Glomerular endothelial cell (primary cell): ENCODE data around the gene IMP4. TPM values are rescaled to one million over a fixed set of nuclear protein-coding genes. Genes with fewer than 3 reads are reported as not detected.

Experiments
- DNase-seq: peaks from one replicate; pipeline ENCODE4 v3.0.0-alpha.2; 2011; ENCODE audit warnings: low read depth, low spot score; ENCODE audit errors: extremely low read depth
- total RNA-seq: library from RNA; depleted of rRNA; stranded (reverse); fragments of >200 nt; gene quantifications from 2 replicates; pipeline ENCODE4 v1.2.3, GENCODE V29; 2015

IMP4 gene
- total RNA-seq, 1 donor from 2014 or later, result 80.6 TPM

DNA sequence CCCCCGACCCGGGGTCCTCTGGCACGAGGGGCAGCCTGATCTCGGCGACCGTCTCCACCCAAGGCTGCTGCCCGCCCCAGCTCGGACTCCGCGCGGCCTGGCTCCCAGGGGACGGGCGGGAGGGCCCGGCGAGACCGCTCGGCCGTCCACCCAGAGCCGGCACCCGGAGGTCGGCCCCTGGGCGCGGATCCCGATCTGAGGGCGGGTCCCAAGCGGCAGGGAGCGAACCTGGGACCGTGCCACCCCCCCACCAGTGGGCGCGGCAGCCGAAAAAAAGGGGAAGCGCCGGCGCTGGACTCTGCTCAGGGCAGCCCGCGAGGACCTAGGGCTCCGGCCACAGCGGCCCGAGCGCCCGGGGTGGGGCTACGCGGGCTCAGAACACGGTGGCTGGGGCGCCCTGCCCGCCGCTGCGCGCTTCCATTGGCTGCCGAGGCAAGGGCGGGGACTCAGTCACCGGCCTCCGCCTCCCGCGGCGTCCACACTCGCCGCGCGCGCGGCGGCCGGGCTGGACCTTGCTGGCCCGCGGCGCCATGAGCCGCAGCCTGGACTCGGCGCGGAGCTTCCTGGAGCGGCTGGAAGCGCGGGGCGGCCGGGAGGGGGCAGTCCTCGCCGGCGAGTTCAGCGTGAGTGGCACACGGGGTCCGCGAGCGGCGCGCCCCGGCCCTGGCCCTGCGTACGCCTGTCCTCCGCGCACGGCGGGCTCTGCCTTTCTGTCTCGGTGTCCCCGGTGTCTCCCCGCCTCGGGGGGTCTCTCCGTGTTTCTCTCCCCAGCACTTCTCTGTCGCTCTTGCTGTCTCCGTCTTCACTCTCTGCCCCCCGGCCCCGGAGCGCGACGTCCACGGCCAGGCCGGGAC, 13.1 kb downstream of the IMP4 start, which contains the start of gene PTPN18:
TSS of gene PTPN18 (plus strand) at position 479 of the 854 bp plus-strand sequence. CDS start at position 531, 52 bp downstream.
- DNase-seq, result no peak

DNA sequence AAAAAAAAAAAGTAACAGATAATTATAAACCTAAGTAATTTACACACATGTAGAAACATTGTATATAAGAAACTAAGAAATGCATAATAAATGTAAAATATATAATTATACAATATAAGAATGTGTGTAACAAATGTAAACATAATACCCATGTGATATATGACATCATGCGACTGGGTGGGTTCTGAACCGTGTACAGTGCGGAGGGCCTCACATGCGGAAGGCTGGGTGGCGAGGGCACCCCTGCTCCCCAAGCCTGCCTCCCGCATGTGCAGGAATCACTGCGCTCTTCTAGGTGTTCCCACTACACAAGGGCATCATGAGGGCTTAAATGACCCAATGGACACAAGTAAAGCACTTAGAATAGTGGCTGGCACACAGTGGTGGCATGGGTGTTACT, 15.2 kb downstream of the IMP4 start:
- no peak for DNase-seq

DNA sequence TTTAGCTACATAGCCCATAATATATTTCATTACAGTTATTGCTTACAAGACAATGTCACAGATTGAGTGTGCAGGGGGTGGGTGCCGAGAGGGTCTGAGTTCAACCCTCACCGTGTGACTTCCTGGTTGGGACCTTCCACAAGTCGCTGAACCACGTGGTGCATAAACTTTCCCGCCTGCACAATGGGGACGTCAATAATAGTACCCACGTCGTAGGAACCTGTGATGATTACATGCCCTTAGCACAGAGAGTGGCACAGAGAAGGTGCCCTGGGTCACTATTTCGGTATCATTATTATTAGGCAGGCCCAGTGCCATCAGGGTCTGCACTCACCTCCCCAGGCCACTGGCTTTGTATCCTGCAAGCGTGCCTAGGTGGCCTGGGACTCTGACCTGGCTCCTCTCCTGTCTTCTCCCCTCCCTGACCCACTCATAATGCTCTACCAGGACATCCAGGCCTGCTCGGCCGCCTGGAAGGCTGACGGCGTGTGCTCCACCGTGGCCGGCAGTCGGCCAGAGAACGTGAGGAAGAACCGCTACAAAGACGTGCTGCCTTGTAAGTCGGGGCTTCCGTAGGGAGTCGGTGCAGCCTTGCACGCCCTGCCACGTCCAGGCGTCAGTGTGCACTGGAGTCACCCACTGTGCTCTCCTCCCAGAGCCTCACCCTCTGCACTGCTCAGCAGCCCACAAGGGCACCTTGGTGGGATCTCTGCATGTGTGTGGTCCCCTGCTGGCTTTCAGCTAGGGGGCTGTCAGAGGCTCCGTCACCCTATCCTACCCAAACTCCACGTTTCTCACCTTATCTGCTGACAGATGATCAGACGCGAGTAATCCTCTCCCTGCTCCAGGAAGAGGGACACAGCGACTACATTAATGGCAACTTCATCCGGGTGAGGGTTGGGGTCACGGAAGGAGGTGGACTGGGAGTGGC, 16.0 kb downstream of the IMP4 start:
- DNase-seq, result no peak

DNA sequence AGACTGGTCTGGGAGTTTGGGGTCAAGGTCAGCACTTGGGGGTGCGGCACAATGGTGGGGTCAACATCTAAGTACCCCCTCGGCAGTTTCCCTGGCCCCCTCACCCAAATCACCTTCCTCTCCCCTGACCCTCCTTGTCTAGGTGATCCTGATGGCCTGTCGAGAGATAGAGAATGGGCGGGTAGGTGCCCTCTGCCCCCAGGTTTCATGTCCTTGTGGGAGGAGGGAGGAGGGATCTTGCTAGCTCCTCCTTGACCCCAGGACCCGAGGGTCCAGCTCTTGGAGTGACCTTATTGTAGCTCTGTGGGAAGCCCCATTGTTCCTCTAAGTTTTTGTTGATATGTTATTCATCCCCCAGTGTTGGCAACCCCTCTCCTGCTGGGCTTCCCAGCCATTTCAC, 16.8 kb downstream of the IMP4 start:
- no peak for DNase-seq

DNA sequence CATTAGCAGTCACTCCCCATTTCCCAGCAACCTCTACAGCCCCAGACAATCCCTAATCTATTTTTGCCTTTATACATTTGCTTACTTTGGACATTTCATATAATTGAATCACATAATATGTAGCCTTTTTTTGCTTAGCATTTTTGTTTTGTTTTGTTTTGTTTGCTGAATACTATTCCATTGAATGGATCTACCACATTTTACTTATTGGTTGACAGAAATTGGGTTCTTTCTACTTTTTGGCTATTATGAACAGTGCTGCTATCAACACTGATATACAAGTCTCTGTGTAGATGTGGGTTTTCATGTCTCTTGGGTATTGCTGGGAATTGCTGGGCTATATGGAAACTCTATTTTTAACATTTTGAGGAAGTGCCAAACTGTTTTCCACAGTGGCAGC, 20.8 kb downstream of the IMP4 start:
- no peak for DNase-seq

DNA sequence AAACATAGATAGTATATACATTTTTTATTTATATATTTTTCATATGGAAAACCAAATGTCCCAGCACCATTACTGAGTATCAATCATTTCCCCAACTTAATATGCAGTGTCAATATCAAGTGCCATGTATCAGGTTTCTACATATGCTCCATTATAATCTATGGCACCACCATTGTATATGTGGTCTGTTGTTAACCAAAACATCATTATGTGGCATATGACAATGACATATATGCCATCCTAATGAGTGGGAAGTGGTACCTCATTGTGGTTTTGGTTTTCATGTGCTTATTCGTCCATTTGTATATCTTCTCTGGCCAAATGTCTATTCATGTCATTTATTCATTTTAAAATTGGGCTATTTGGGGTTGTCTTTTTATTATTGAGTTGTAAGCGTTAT, 22.4 kb downstream of the IMP4 start:
- no peak for DNase-seq

DNA sequence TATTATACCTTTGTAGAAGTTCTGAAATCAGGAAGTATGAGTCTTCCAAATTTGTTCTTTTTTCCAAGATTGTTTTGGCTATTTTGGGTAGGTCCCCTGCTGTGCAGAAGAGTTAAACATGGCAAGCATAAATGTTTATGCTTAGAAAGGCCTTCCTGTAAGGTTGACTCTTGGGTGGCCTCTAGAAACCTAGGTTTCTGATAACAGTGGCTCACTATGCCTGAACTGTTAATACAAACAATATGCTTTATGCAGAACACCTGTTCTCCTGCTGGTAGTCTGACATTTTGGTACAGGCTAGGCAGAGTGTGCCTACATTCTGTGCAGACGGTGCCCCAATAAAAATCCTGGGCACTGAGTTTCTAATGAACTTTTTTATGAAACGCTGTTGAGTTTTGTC, 23.3 kb downstream of the IMP4 start:
- DNase-seq, result no peak

DNA sequence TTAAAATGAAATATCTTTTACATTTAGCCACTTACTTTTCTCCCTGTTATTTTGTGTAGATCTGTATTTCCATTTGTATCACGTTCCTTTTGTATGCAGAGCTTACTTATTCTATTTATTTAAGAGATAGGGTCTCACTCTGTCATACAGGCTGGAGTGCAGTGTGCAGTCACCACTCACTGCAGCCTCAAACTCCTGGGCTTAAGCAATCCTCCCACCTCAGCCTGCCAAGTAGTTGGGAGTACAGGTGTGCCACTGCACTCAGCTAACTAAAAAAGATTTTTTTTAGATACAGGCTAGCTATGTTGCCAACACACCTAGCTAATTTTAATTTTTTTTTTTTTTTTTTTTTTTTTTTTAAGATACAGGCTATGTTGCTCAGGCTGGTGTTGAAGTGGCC, 24.0 kb downstream of the IMP4 start:
- no peak for DNase-seq

DNA sequence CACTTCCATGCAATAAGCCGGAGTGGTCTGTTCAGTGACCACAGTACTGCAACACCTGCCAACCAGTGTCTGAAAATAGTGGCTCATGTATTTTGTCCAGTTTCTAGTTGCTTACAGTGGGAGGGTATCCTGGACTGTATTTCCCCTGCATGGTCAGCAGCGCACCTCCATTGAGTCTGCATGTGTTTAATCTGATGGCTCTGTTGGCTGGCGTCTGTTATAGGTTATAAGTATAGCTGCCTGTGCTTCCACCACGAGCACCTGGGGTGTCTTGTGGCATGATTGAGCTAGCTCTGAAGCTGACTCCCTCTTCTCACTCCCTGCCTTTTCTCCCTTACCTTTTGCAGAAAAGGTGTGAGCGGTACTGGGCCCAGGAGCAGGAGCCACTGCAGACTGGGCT, 26.1 kb downstream of the IMP4 start:
- no peak for DNase-seq

DNA sequence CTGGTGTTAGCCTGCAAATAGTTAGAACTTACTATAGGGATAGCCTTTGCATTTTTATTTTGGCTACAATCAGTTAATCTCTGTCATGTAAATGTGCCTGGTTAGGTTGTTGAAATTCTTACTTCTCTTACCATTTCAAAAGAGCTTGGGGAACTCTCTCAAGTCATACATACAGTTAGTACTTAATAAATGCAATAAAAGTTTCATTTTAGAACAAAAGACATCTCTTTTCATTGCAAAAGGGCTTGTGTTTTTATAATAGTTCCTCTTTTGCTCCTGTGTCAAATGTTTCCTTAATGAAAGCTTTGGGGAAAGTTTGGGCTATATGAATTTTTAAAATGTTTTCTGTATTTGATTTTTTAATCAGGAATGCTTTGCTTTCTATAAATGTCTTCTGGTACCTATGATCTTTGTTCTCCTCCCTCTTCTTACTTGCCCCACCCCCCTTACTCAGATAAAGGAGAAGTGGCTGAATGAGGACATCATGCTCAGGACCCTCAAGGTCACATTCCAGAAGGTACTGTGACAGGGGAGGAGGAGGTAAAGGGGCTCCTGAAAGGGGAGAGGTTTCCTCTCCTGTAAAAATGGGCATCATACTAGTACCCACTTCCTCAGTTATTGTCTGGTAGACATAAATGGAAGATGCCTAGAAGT, 26.7 kb downstream of the IMP4 start:
- no peak for DNase-seq

DNA sequence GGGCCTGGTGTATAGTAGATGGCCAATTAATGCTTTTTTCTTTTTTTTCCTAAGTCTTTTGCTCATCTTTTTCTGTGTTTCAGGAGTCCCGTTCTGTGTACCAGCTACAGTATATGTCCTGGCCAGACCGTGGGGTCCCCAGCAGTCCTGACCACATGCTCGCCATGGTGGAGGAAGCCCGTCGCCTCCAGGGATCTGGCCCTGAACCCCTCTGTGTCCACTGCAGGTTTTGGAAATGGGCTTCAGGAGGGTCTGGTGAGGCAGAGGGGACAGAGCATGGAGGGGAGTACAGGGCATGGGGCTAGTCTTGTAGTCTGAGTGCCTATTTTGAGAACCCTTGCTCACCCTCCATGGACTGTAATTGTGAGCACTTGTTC, 27.3 kb downstream of the IMP4 start:
- DNase-seq, result no peak

DNA sequence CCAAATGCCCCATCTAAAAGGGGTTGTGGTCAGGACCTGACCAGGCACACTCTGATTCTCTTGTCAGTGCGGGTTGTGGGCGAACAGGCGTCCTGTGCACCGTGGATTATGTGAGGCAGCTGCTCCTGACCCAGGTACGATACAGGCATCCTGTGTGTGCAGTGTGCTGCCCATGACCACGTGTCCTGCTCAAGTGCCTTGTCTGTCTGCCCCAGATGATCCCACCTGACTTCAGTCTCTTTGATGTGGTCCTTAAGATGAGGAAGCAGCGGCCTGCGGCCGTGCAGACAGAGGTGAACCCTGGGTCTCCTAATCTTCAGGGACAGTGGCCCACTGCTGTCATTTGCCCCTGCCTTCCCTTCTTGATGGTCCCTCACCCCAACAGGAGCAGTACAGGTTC, 27.8 kb downstream of the IMP4 start:
- DNase-seq, result no peak

DNA sequence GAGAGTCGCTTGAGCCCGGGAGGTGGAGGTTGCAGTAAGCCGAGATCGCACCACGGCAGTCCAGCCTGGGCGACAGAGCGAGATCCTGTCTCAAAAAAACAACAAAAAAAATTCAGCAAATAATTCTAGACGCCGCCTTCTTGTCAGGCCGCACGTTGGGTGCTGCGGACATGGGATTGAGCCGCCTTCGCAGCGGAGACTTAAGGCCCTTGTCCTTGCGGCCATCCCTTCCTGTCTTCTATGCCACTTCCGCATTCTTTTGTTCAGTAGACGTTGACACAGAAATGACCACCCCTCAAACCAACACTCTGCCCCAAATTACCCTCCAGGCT, 29.0 kb downstream of the IMP4 start:
- DNase-seq, result no peak

DNA sequence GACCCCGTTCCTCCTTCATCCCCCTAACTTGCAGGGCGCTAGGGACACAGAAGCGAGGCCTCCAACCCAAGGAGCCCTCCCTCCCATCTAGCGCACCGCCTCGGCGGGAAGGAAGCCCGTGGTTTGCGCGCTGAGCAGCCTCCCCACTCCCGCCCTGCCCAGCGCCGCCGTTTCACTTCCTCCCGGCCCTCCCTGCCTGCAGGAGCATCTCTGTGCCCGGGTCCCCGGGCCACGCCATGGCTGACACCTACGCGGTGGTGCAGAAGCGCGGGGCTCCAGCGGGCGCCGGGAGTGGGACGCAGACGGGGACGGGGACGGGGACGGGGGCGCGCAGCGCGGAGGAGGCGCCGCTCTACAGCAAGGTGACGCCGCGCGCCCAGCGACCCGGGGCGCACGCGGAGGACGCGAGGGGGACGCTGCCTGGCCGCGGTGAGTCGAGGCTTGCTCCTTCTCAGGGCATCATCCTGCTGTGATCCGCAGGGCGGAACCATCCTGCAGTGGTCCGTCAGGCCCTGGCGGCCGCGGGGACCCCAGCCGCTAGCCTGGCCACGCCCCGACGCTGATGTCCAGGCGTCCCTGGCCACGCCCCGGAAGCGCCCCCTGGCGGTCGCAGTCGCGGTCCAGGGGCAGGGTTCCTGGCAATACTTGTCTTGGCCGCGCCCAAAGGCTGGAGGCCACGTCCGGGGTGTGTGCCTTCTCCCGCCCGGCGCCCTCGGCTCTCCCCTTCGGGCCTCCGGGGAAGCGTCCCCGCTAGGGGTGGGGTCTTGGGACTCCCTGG, 29.5 kb downstream of the IMP4 start:
- DNase-seq, result no peak

DNA sequence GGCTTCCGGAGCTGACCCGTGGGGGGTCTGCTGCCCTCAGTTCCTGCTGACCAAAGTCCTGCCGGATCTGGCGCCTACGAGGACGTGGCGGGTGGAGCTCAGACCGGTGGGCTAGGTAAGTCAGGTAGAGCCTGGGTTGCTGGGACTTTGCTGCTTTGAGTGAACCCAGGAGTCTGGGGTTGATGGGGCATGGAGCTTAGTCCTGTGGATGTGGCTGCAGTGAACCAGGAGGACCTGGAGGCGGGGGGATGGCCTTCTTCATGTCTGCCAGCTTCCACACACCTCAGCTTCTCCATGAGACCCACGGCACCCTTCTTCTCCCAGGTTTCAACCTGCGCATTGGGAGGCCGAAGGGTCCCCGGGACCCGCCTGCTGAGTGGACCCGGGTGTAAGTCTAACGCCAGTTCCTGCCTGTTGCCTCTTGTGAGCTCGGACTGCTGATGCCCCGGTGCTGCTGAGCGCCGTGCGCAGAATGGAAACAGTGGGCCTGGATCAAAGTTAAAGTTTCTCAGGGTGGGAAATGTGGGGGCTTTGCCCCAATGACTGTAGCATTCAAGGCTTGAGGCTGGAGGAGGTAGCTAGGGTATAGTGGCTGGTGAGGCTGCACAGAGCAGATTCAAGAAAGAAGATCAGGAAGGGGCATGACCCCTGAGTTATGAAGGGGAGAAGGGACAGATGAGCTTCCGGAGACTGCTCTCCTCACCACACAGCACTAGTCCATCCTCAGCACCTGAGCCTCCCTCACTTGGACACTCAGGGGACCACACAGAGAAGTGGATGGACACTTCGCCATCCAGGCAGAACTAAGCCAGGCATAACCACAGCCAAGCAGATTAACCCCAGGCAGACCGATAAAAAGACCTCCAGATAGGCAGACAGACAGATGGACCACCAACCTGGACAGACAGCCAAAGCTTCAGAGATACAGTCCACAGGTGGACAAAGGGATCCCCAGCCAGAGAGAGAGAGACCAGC, 30.4 kb downstream of the IMP4 start:
- no peak for DNase-seq

DNA sequence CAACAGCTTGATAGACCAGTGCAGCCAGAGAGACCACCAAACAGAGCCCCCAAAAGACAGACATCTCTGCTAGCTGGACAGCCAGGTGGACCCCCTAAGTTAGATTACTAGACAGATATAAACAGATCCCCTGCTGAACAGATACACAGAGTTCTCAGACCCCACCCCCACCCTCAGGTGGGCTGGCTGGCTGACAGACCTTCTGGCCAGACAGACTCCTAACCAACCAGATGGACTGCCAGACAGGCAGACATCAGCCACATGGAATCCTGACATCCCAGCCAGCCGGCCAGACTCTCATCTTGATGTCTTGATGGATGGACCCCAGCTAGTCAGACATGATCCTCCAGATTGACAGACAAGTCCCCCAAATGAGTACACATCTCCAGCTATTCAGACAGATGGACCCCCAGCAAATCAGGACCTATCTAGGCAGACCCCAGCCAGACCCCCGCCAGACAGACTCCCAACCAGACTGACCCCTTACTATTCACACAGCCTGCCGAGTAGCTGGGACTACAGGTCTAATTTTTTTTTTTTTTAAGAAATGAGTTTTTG, 31.2 kb downstream of the IMP4 start:
- DNase-seq, result no peak

DNA sequence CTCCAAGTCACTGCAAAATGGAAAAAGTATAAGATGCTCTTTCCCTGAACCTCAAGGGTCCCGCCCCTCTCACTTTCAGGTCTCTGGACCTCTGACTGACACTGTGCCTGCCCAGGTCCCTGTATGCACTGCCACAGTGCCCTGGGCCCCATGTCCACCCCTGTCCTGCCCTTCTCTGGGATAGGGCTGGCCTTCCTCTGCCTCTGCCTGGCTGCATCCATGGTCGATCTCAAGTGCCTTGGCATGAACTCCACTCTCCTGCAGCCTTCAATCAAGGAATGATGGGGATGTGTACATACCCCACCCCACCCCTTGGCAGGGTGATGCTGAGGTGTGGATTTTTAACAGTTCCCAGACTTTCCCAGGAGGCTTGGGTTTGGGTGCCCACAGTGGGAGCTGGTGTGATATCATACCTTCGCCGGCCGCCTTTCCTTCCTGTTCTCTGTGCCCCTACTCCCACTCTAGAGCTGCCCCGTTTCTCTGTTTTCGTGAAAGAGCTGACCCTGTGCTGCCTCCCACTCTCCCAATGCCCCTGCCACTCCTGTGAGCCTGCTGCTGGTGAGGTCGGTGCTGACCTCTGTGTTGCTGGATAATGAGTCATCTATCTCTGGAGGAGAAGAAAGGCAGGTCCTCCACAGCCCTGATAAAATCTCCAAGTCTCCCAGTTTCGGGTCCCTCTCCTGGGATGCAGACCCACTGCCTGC, 32.0 kb downstream of the IMP4 start:
- DNase-seq, result no peak
